ENCODE data around the gene PRKAG2.
"Not testable (repeated sequence)": the region's sequence is repeated elsewhere in the genome, so short reads cannot be mapped to it uniquely, and the experiment has no call there.

Gene PRKAG2

GRCh38 chr7:151914051-151914450, 37.1 kb upstream of the PRKAG2 start:
- H3K9ac ChIP-seq (ENCODE audit: low read length): no peak overlapping the region
- H3K9me3 ChIP-seq (ENCODE audit: insufficient read depth, low read length): peaks cover 6% of the 10 kb centered on the region; the same call in 1 of the 2 replicates
- H3K79me2 ChIP-seq (ENCODE audit: low read length): no peaks in the 10 kb centered on the region
- TF ChIP-seq EZH2phosphoT487 (IDR thresholded peaks at IDR 0.05; ENCODE audit: low read depth): no peak
- TF ChIP-seq CTCF (IDR thresholded peaks at IDR 0.05; ENCODE audit: low read depth, low read length): no peak
- peaks cover 12% of the 10 kb centered on the region for H3K27me3 ChIP-seq (ENCODE audit: low read depth, low read length)
- H3K4me1 ChIP-seq (ENCODE audit: low read length): no peaks in the 10 kb centered on the region
- H2AFZ ChIP-seq (ENCODE audit: low read depth, low read length): no peak overlapping the region
- no peaks in the 10 kb centered on the region for H4K20me1 ChIP-seq (ENCODE audit: insufficient read depth, low read length)
- no peak overlapping the region for H3K27ac ChIP-seq (ENCODE audit: low read length)
- H3K4me2 ChIP-seq (ENCODE audit: low read length): no peak overlapping the region
- no peak overlapping the region for H3K4me3 ChIP-seq (ENCODE audit: low read length)
- H3K36me3 ChIP-seq (replicated peaks; ENCODE audit: low read depth, low read length): no peaks in the 10 kb centered on the region

- not testable (repeated sequence) for H3K9ac ChIP-seq (ENCODE audit: low read length); H3K4me2 ChIP-seq (ENCODE audit: low read length); H3K4me1 ChIP-seq (ENCODE audit: low read length); H4K20me1 ChIP-seq (ENCODE audit: insufficient read depth, low read length); H2AFZ ChIP-seq (ENCODE audit: low read depth, low read length); H3K9me3 ChIP-seq (ENCODE audit: insufficient read depth, low read length); H3K79me2 ChIP-seq (ENCODE audit: low read length); H3K36me3 ChIP-seq (replicated peaks; ENCODE audit: low read depth, low read length); H3K4me3 ChIP-seq (ENCODE audit: low read length); H3K27ac ChIP-seq (ENCODE audit: low read length)
- H3K27me3 ChIP-seq (ENCODE audit: low read depth, low read length): peaks cover 16% of the 10 kb centered on the region
Measured at GRCh38 chr7:151910655-151911054, 33.7 kb upstream of the PRKAG2 start.

- H3K79me2 ChIP-seq (ENCODE audit: low read length); H3K4me3 ChIP-seq (ENCODE audit: low read length); H3K4me2 ChIP-seq (ENCODE audit: low read length); H3K9me3 ChIP-seq (ENCODE audit: insufficient read depth, low read length); H3K27ac ChIP-seq (ENCODE audit: low read length); H2AFZ ChIP-seq (ENCODE audit: low read depth, low read length); H3K9ac ChIP-seq (ENCODE audit: low read length); H3K4me1 ChIP-seq (ENCODE audit: low read length); H4K20me1 ChIP-seq (ENCODE audit: insufficient read depth, low read length); H3K36me3 ChIP-seq (replicated peaks; ENCODE audit: low read depth, low read length): not testable (repeated sequence)
- peaks cover 27% of the 10 kb centered on the region for H3K27me3 ChIP-seq (ENCODE audit: low read depth, low read length)
Measured at GRCh38 chr7:151907115-151907514, 30.2 kb upstream of the PRKAG2 start.

GRCh38 chr7:151905766-151906165, 28.9 kb upstream of the PRKAG2 start:
- Histone ChIP-seq H4K20me1 (ENCODE audit: insufficient read depth, low read length) (no peaks in the 10 kb centered on the region), H3K4me1 (ENCODE audit: low read length) (no peaks in the 10 kb centered on the region), H3K36me3 (replicated peaks; ENCODE audit: low read depth, low read length) (no peaks in the 10 kb centered on the region), H2AFZ (ENCODE audit: low read depth, low read length) (no peak overlapping the region), H3K4me3 (ENCODE audit: low read length) (no peak overlapping the region), H3K79me2 (ENCODE audit: low read length) (no peaks in the 10 kb centered on the region), H3K27me3 (ENCODE audit: low read depth, low read length) (peaks cover 24% of the 10 kb centered on the region), H3K9ac (ENCODE audit: low read length) (no peak overlapping the region), H3K9me3 (ENCODE audit: insufficient read depth, low read length) (no peaks in the 10 kb centered on the region), H3K4me2 (ENCODE audit: low read length) (no peak overlapping the region), H3K27ac (ENCODE audit: low read length) (no peak overlapping the region)
- TF ChIP-seq CTCF (IDR thresholded peaks at IDR 0.05; ENCODE audit: low read depth, low read length) (no peak), EZH2phosphoT487 (IDR thresholded peaks at IDR 0.05; ENCODE audit: low read depth) (no peak)

- Histone ChIP-seq H3K27me3 (ENCODE audit: low read depth, low read length) (peaks cover 24% of the 10 kb centered on the region), H3K36me3 (replicated peaks; ENCODE audit: low read depth, low read length) (no peaks in the 10 kb centered on the region), H3K9ac (ENCODE audit: low read length) (no peak overlapping the region), H3K4me3 (ENCODE audit: low read length) (no peak overlapping the region), H3K4me1 (ENCODE audit: low read length) (no peaks in the 10 kb centered on the region), H4K20me1 (ENCODE audit: insufficient read depth, low read length) (no peaks in the 10 kb centered on the region), H3K9me3 (ENCODE audit: insufficient read depth, low read length) (no peaks in the 10 kb centered on the region), H3K27ac (ENCODE audit: low read length) (no peak overlapping the region), H3K4me2 (ENCODE audit: low read length) (no peak overlapping the region), H2AFZ (ENCODE audit: low read depth, low read length) (no peak overlapping the region), H3K79me2 (ENCODE audit: low read length) (no peaks in the 10 kb centered on the region)
- TF ChIP-seq CTCF (IDR thresholded peaks at IDR 0.05; ENCODE audit: low read depth, low read length) (no peak), EZH2phosphoT487 (IDR thresholded peaks at IDR 0.05; ENCODE audit: low read depth) (no peak)
Measured at GRCh38 chr7:151905353-151905752, 28.4 kb upstream of the PRKAG2 start.
